H9 (cell line): ENCODE measurements around the gene VGLL2. TPM values are rescaled to one million over a fixed set of nuclear protein-coding genes. Genes with fewer than 3 reads are reported as not detected.

ENCODE experiments used
- DNase-seq: peaks from one replicate; pipeline ENCODE4 v3.0.0-alpha.2; 2017
- H2AFZ ChIP-seq: one replicate; pipeline ENCODE4 v1.6.1; 2013; ENCODE audit warnings: mild to moderate bottlenecking, low read length, control low read depth, moderate library complexity
- H2AK5ac ChIP-seq: 2 replicates; pipeline ENCODE4 v1.6.1; 2013; ENCODE audit warnings: low read length, control low read depth, mixed read lengths; ENCODE audit not compliant: insufficient read length
- H2BK120ac ChIP-seq: one replicate; pipeline ENCODE4 v1.6.1; 2013; ENCODE audit warnings: low read depth, mild to moderate bottlenecking, low read length, control low read depth, inconsistent platforms; ENCODE audit not compliant: poor library complexity, severe bottlenecking
- H2BK12ac ChIP-seq: 2 replicates; pipeline ENCODE4 v1.6.1; 2013; ENCODE audit warnings: low read length, control low read depth, mixed read lengths, low read depth; ENCODE audit not compliant: insufficient read length
- H2BK15ac ChIP-seq: 2 replicates; pipeline ENCODE4 v1.6.1; 2013; ENCODE audit warnings: low read depth, low read length, control low read depth
- H2BK20ac ChIP-seq: one replicate; pipeline ENCODE4 v1.6.1; 2013; ENCODE audit warnings: low read depth, mild to moderate bottlenecking, low read length, control low read depth, inconsistent platforms; ENCODE audit not compliant: poor library complexity, severe bottlenecking
- H2BK5ac ChIP-seq: 2 replicates; pipeline ENCODE4 v1.6.1; 2013; ENCODE audit warnings: low read length, control low read depth, mixed read lengths; ENCODE audit not compliant: insufficient read length
- H3K14ac ChIP-seq: 2 replicates; pipeline ENCODE4 v1.6.1; 2013; ENCODE audit warnings: low read length, control low read depth; ENCODE audit not compliant: insufficient read depth
- H3K18ac ChIP-seq: 2 replicates; pipeline ENCODE4 v1.6.1; 2013; ENCODE audit warnings: low read depth, mild to moderate bottlenecking, mixed read lengths, low read length, control low read depth; ENCODE audit not compliant: insufficient read length
- H3K23ac ChIP-seq: 2 replicates; pipeline ENCODE4 v1.6.1; 2013; ENCODE audit warnings: low read length, control low read depth, mixed read lengths, low read depth; ENCODE audit not compliant: insufficient read length
- H3K23me2 ChIP-seq: 2 replicates; pipeline ENCODE4 v1.6.1; 2013; ENCODE audit warnings: low read depth, mild to moderate bottlenecking, mixed read lengths, low read length, control low read depth; ENCODE audit not compliant: insufficient read length, poor library complexity, severe bottlenecking
- H3K27ac ChIP-seq: 2 replicates; pipeline ENCODE4 v1.5.1; 2013; ENCODE audit warnings: low read length, control low read depth, mixed read lengths, low read depth; ENCODE audit not compliant: insufficient read length
- H3K27me3 ChIP-seq: 2 replicates; pipeline ENCODE4 v1.6.1; 2013; ENCODE audit warnings: low read length, control low read depth, inconsistent platforms; ENCODE audit not compliant: insufficient read depth
- H3K4ac ChIP-seq: 2 replicates; pipeline ENCODE4 v1.6.1; 2013; ENCODE audit warnings: low read depth, mild to moderate bottlenecking, control low read depth, inconsistent platforms, low read length, moderate library complexity
- H3K4me1 ChIP-seq: 2 replicates; pipeline ENCODE4 v1.6.1; 2013; ENCODE audit warnings: low read length, control low read depth, inconsistent platforms; ENCODE audit not compliant: insufficient read depth
- H3K4me2 ChIP-seq: 2 replicates; pipeline ENCODE4 v1.6.1; 2013; ENCODE audit warnings: low read length, control low read depth, mixed read lengths; ENCODE audit not compliant: insufficient read length, insufficient read depth
- H3K56ac ChIP-seq: 2 replicates; pipeline ENCODE4 v1.6.1; 2013; ENCODE audit warnings: low read depth, mild to moderate bottlenecking, mixed read lengths, low read length, control low read depth; ENCODE audit not compliant: insufficient read length
- H3K79me1 ChIP-seq: 2 replicates; pipeline ENCODE4 v1.6.1; 2013; ENCODE audit warnings: low read depth, mild to moderate bottlenecking, moderate library complexity, low read length, control low read depth, inconsistent platforms; ENCODE audit not compliant: insufficient read depth, poor library complexity, severe bottlenecking
- H3K79me2 ChIP-seq: 2 replicates; pipeline ENCODE4 v1.6.1; 2013; ENCODE audit warnings: low read length, control low read depth, inconsistent platforms; ENCODE audit not compliant: insufficient read depth
- H3K9ac ChIP-seq: 2 replicates; pipeline ENCODE4 v1.6.1; 2013; ENCODE audit warnings: low read length, control low read depth, mixed read lengths; ENCODE audit not compliant: insufficient read length; ENCODE audit errors: extremely low read depth
- H3K9me3 ChIP-seq: one replicate; pipeline ENCODE4 v1.6.1; 2013; ENCODE audit warnings: low read depth, low read length, inconsistent platforms; ENCODE audit not compliant: control insufficient read depth
- H3T11ph ChIP-seq: one replicate; pipeline ENCODE4 v1.6.1; 2013; ENCODE audit warnings: mild to moderate bottlenecking, low read length, control low read depth, inconsistent platforms
- H4K20me1 ChIP-seq: one replicate; pipeline ENCODE4 v1.6.1; 2013; ENCODE audit not compliant: control insufficient read depth, insufficient read length, insufficient read depth
- H4K5ac ChIP-seq: 2 replicates; pipeline ENCODE4 v1.6.1; 2013; ENCODE audit warnings: low read depth, mild to moderate bottlenecking, mixed read lengths, low read length, control low read depth; ENCODE audit not compliant: insufficient read length
- H4K8ac ChIP-seq: replicated peaks from 2 replicates; pipeline ENCODE4 v1.6.1; 2013; ENCODE audit warnings: low read length, control low read depth, mixed read lengths, low read depth; ENCODE audit not compliant: insufficient read length
- H4K91ac ChIP-seq: 2 replicates; pipeline ENCODE4 v1.6.1; 2013; ENCODE audit warnings: low read depth, mild to moderate bottlenecking, moderate library complexity, mixed read lengths, low read length, control low read depth; ENCODE audit not compliant: insufficient read length
- H3K27ac Mint-ChIP-seq, 3 experiments: 2 replicates in 2 of 3; 3 replicates in 1 of 3; pipeline ENCODE4 v1.8.0; 2020 to 2021; ENCODE audit warnings: mixed read lengths in 3 of 3, mild to moderate bottlenecking in 1 of 3, moderate library complexity in 1 of 3
- H3K27me3 Mint-ChIP-seq: 2 replicates; pipeline ENCODE4 v1.8.0; 2021; ENCODE audit warnings: low read depth, mild to moderate bottlenecking, moderate library complexity, mixed read lengths
- H3K36me3 Mint-ChIP-seq, 3 experiments: 2 replicates in 2 of 3; 3 replicates in 1 of 3; pipeline ENCODE4 v1.8.0; 2020 to 2021; ENCODE audit warnings: low read depth in 3 of 3, mixed read lengths in 3 of 3; ENCODE audit not compliant: insufficient read depth in 1 of 3
- H3K4me1 Mint-ChIP-seq, 2 experiments: 2 replicates each; pipeline ENCODE4 v1.8.0; 2020; ENCODE audit warnings: mixed read lengths in 2 of 2
- H3K4me3 Mint-ChIP-seq, 2 experiments: 2 replicates in 1 of 2; 3 replicates in 1 of 2; pipeline ENCODE4 v1.8.0; 2020 to 2021; ENCODE audit warnings: mild to moderate bottlenecking in 2 of 2, mixed read lengths in 2 of 2, moderate library complexity in 1 of 2
- H3K9me3 Mint-ChIP-seq, 2 experiments: 2 replicates in 1 of 2; 3 replicates in 1 of 2; pipeline ENCODE4 v1.8.0; 2020; ENCODE audit warnings: mild to moderate bottlenecking in 2 of 2, mixed read lengths in 2 of 2, moderate library complexity in 1 of 2
- CTCF ChIP-seq: fragments of 200-600 bp; sonication (generic); conservative IDR thresholded peaks from 3 replicates; pipeline ENCODE4 v1.8.0; 2021; ENCODE audit warnings: antibody characterized with exemption, mild to moderate bottlenecking
- total RNA-seq: library from RNA; stranded (reverse); gene quantifications from 2 replicates; pipeline ENCODE4 v1.2.1, GENCODE V29; 2021

Gene VGLL2
- total RNA-seq, 1 experiment from 2014 or later = not detected

GRCh38 chr6:117309611-117310010, 44.3 kb downstream of the VGLL2 start:
- H2AK5ac ChIP-seq = no peak overlapping the region
- no peaks in the 10 kb centered on the region for H3K79me2 ChIP-seq
- H3K4me3 Mint-ChIP-seq = no peak overlapping the region
- H4K20me1 ChIP-seq = no peaks in the 10 kb centered on the region
- H2AFZ ChIP-seq = no peak overlapping the region
- DNase-seq = no peak
- no peak overlapping the region for H3K27ac ChIP-seq
- H3K27ac Mint-ChIP-seq = no peak overlapping the region
- H3K18ac ChIP-seq = no peak overlapping the region
- H3K79me1 ChIP-seq = no peaks in the 10 kb centered on the region
- H3K36me3 Mint-ChIP-seq = no peaks in the 10 kb centered on the region
- H2BK120ac ChIP-seq = no peak overlapping the region
- H3K27me3 Mint-ChIP-seq = no peaks in the 10 kb centered on the region
- no peaks in the 10 kb centered on the region for H3K9me3 ChIP-seq
- no peak overlapping the region for H2BK20ac ChIP-seq
- H2BK12ac ChIP-seq = no peak overlapping the region
- H4K5ac ChIP-seq = no peak overlapping the region
- H3K9me3 Mint-ChIP-seq = no peaks in the 10 kb centered on the region
- H3K23me2 ChIP-seq = no peaks in the 10 kb centered on the region
- no peaks in the 10 kb centered on the region for H3K27me3 ChIP-seq
- TF ChIP-seq CTCF = no peak
- no peak overlapping the region for H3K4ac ChIP-seq
- H2BK5ac ChIP-seq = no peak overlapping the region
- H3K4me2 ChIP-seq = no peak overlapping the region
- no peak overlapping the region for H4K8ac ChIP-seq
- H3K4me1 ChIP-seq = no peaks in the 10 kb centered on the region
- H3K4me1 Mint-ChIP-seq = peaks cover 5 to 6% of the 10 kb centered on the region in 2 experiments
- no peak overlapping the region for H3K9ac ChIP-seq
- H4K91ac ChIP-seq = no peak overlapping the region
- no peak overlapping the region for H3T11ph ChIP-seq
- no peak overlapping the region for H3K14ac ChIP-seq
- no peak overlapping the region for H2BK15ac ChIP-seq
- H3K56ac ChIP-seq = no peak overlapping the region
- no peak overlapping the region for H3K23ac ChIP-seq
